Prostate gland (tissue), 2 donors: ENCODE measurements around the gene ITIH6. TPM values are rescaled to one million over a fixed set of nuclear protein-coding genes. Genes with fewer than 3 reads are reported as not detected.
"Not testable (repeated sequence)": the region's sequence is repeated elsewhere in the genome, so short reads cannot be mapped to it uniquely, and the experiment has no call there.

Experiments
- DNase-seq: peaks from one replicate; pipeline ENCODE4 v3.0.0-alpha.2; 2019; ENCODE audit warnings: low spot score
- H3K27ac ChIP-seq, 2 donors: fragments of 200-600 bp; sonication (generic); 2 replicates each; pipeline ENCODE4 v1.5.1; 2017 to 2019
- H3K27me3 ChIP-seq: fragments of 200-600 bp; sonication (generic); replicated peaks from 2 replicates; pipeline ENCODE4 v1.5.1; 2019; ENCODE audit not compliant: insufficient read depth
- H3K36me3 ChIP-seq, 2 donors: fragments of 200-600 bp; sonication (generic); 1 replicate in 1 of 2; 2 replicates in 1 of 2; pipeline versions ENCODE4 v1.5.1 to v1.8.1; 2017 to 2019
- H3K4me1 ChIP-seq: fragments of 200-600 bp; sonication (generic); replicated peaks from 2 replicates; pipeline ENCODE4 v1.5.1; 2019
- H3K4me3 ChIP-seq, 2 donors: fragments of 200-600 bp; sonication (generic); 2 replicates each; pipeline ENCODE4 v1.5.1; 2017 to 2019
- H3K9me3 ChIP-seq: fragments of 200-600 bp; sonication (generic); 2 replicates; pipeline ENCODE4 v1.5.1; 2017
- POLR2A ChIP-seq: fragments of 450-650 bp; IDR thresholded peaks from one replicate; pipeline ENCODE4 v1.6.1; 2016; ENCODE audit warnings: antibody characterized with exemption, mild to moderate bottlenecking
- POLR2AphosphoS5 ChIP-seq: sonication (generic); formaldehyde crosslinking; IDR thresholded peaks from one replicate; pipeline ENCODE4 v1.6.1; 2017; ENCODE audit warnings: antibody characterized with exemption
- WGBS: methylation state at CpG from one replicate; pipeline ENCODE4 v1.1.5; 2018; 5-methylcytosine and 5-hydroxymethylcytosine counted together
- intact Hi-C: fragments of 100-400 bp; cut with DNase I; formaldehyde crosslinking; loops from one replicate; pipeline ENCODE4 v1.14.2; 2022
- total RNA-seq, 2 donors: library from RNA; depleted of rRNA; stranded (reverse); fragments of >200 nt; gene quantifications; one replicate each; pipeline ENCODE4 v1.1.0, GENCODE V29; 2016
- TF ChIP-seq, protein P1 (sequence below), 4 experiments: fragments of 200-600 bp in 2 of 4; fragments of 450-650 bp in 2 of 4; sonication (generic) in 2 of 4; IDR thresholded peaks; 1 replicate in 3 of 4; 2 replicates in 1 of 4; pipeline ENCODE4 v1.5.1; 2016 to 2019; ENCODE audit warnings: antibody characterized with exemption in 4 of 4, mild to moderate bottlenecking in 2 of 4, moderate library complexity in 2 of 4

Gene ITIH6
- 1 to 10 TPM; 1.0 to 3.7 TPM for total RNA-seq

GRCh38 chrX:54798137-54798536 is at the start of gene ITIH6:
ITIH6 (minus strand) TSS chrX:54798255; CDS start chrX:54798210, 45 bp downstream.
- intact Hi-C loops = no loop called here
- no peaks in the 10 kb centered on the region for H3K27me3 ChIP-seq
- DNase-seq = no peak
- 45% methylated on average over 1 of the region's 2 CpGs for WGBS
- no peak for TF ChIP-seq POLR2A
- H3K4me1 ChIP-seq = no peaks in the 10 kb centered on the region
- no peak within 1 kb of the TSS for H3K27ac ChIP-seq
- H3K36me3 ChIP-seq = no peaks in the 10 kb centered on the region
- no peak within 1 kb of the TSS for H3K4me3 ChIP-seq
- H3K9me3 ChIP-seq = no peaks in the 10 kb centered on the region

DNA sequence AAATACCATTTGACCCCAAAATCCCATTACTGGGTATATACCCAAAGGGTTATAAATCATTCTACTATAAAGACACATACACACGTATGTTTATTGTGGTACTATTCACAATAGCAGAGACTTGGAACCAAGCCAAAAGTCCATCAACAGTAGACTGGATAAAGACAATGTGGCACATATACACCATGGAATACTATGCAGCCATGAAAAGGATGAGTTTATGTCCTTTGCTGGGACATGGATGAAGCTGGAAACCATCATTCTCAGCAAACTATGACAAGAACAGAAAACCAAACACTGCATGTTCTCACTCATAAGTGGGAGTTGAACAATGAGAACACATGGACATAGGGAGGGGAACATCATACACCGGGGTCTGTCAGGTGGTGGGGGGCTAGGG is 49.6 kb upstream of the ITIH6 start:
- H3K27me3 ChIP-seq, H3K4me1 ChIP-seq, DNase-seq, H3K9me3 ChIP-seq, H3K36me3 ChIP-seq, H3K4me3 ChIP-seq, H3K27ac ChIP-seq, intact Hi-C loops: not testable (repeated sequence)
- WGBS = 80% methylated on average over 2 of the region's 2 CpGs

- TF ChIP-seq POLR2AphosphoS5 (no peak), POLR2A (no peak)
- TF ChIP-seq, protein P1, sequence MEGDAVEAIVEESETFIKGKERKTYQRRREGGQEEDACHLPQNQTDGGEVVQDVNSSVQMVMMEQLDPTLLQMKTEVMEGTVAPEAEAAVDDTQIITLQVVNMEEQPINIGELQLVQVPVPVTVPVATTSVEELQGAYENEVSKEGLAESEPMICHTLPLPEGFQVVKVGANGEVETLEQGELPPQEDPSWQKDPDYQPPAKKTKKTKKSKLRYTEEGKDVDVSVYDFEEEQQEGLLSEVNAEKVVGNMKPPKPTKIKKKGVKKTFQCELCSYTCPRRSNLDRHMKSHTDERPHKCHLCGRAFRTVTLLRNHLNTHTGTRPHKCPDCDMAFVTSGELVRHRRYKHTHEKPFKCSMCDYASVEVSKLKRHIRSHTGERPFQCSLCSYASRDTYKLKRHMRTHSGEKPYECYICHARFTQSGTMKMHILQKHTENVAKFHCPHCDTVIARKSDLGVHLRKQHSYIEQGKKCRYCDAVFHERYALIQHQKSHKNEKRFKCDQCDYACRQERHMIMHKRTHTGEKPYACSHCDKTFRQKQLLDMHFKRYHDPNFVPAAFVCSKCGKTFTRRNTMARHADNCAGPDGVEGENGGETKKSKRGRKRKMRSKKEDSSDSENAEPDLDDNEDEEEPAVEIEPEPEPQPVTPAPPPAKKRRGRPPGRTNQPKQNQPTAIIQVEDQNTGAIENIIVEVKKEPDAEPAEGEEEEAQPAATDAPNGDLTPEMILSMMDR (IDR thresholded peaks at IDR 0.05) = no peak
- H3K36me3 ChIP-seq = no peaks in the 10 kb centered on the region
- no peaks in the 10 kb centered on the region for H3K4me1 ChIP-seq
- H3K9me3 ChIP-seq = no peaks in the 10 kb centered on the region
- no peaks in the 10 kb centered on the region for H3K27me3 ChIP-seq
- H3K27ac ChIP-seq = no peak overlapping the region
- intact Hi-C loops = no loop called here
- DNase-seq = no peak
- H3K4me3 ChIP-seq = no peak overlapping the region
- 91% methylated on average over 2 of the region's 2 CpGs for WGBS
Observed at GRCh38 chrX:54843050-54843449, 45.0 kb upstream of the ITIH6 start.

GRCh38 chrX:54842607-54843006 is 44.6 kb upstream of the ITIH6 start:
- no peak overlapping the region for H3K27ac ChIP-seq
- intact Hi-C loops = no loop called here
- DNase-seq = no peak
- no peaks in the 10 kb centered on the region for H3K9me3 ChIP-seq
- no peaks in the 10 kb centered on the region for H3K27me3 ChIP-seq
- WGBS = 100% methylated on average over 1 of the region's 1 CpG
- H3K4me3 ChIP-seq = no peak overlapping the region
- no peaks in the 10 kb centered on the region for H3K36me3 ChIP-seq
- TF ChIP-seq, protein P1 (IDR thresholded peaks at IDR 0.05) = no peak
- TF ChIP-seq POLR2A = no peak
- no peak for TF ChIP-seq POLR2AphosphoS5
- H3K4me1 ChIP-seq = no peaks in the 10 kb centered on the region

DNA sequence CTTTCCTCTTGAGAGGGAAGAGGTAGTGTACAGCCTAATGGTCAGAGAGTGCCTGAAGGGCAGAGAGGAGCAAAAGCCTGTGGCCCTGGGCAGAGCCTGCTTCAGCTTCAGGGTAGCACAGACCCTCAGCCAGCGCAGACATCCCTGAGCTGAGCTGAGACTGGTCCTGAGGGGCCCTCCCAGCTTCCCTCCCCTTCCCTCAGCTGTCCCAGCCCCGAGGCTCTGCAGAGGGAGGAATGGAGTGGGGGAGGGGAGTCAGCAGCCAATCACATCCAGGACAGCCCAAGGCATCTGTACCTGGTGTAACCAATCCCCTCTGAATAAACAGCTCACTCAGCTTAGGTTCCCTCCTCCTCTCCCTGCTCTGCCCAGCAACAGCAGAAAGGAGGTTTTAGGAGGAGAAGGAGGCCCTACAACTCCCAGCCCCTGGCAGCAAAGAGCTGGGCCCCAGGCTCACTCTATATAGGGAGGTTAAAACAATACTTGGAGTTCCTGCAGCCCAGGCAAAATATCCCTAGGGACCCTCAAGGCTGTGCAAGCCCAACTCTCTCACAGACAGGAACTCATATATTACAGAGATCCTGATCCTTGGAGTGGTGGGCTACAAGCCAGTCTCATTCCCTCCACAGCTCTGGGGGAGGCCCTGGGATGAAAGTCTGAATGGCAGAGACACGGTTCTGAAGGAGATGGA is 43.3 kb upstream of the ITIH6 start:
- H3K36me3 ChIP-seq, H3K27me3 ChIP-seq, intact Hi-C loops, H3K4me3 ChIP-seq, H3K4me1 ChIP-seq, H3K9me3 ChIP-seq, H3K27ac ChIP-seq, DNase-seq: not testable (repeated sequence)
- WGBS = 18% methylated on average over 1 of the region's 3 CpGs

DNA sequence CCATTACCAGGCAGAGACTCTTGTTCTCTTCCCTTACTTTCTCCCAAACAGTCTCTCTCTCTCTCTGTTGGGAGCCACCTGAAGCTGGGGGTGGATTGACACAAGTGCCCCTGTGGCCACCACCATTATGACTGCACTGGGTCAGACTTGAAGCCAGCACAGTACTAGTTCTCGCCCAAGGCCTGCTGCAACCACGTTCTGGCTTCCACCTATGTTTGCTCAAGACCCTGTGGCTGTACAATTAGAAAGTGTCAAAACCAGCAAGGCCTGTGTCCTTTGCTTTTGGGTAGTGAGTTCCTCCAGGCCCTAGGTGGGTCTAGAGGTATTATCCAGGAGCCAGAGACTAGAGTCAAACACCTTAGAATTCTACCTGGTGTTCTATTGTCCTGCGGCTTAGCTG is 40.5 kb upstream of the ITIH6 start:
- no peaks in the 10 kb centered on the region for H3K4me1 ChIP-seq
- H3K9me3 ChIP-seq = no peaks in the 10 kb centered on the region
- intact Hi-C loops = no loop called here
- H3K27ac ChIP-seq = no peak overlapping the region
- no peak for DNase-seq
- 89% methylated on average over 3 of the region's 3 CpGs for WGBS
- no peaks in the 10 kb centered on the region for H3K36me3 ChIP-seq
- TF ChIP-seq POLR2AphosphoS5 (no peak), POLR2A (no peak)
- TF ChIP-seq, protein P1 (IDR thresholded peaks at IDR 0.05) = no peak
- no peaks in the 10 kb centered on the region for H3K27me3 ChIP-seq
- no peak overlapping the region for H3K4me3 ChIP-seq
